Measurements from ENCODE around the gene STAB2.
A peak's percentile ranks its signal among the peaks of the same experiment; 100 is the strongest.

Gene STAB2

DNA sequence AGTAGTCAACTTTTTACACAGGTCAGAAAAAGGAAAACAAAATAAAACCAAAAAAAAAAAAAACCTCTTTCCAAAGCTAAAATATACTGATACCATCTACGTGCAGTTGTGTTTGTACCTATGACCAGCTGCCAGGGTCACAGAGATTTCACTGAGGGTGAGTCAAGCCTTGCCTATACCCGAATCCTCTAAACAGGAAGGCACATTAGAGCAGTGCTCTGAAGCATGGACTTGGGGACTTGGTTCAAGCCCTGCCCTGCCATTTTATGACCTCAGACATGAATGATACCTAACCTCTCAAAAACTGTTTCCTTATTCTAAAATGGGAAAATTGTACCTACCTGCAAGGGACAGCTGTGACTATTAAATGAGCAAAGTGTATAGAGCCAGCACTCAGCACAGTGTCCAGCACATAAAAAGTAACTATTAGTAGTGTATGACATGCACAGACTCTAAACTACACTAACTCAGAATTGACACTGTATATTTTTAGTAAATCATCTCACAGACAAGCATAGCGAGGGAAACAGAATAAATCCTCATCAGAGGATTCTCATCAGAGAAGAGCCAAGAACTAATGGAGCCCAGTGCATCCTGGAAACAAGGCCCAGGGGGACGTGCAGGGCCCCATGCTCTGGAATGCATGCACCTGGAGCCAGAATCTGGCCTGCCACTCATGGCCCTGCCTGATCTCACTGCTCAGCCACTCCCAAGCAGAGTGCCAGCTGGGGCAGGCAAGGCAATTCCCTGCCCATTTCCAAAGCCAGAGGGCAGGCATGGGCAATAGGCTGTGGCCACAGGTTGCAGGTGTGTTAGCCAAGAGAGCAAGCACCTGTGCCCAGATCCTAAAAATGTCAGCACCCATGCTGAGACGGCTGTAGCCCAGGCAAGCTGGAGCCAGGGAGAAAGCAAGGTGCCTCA lies 196.9 kb downstream of the STAB2 start:
- no peak for DNase-seq (ENCODE audit: low spot score)

DNA sequence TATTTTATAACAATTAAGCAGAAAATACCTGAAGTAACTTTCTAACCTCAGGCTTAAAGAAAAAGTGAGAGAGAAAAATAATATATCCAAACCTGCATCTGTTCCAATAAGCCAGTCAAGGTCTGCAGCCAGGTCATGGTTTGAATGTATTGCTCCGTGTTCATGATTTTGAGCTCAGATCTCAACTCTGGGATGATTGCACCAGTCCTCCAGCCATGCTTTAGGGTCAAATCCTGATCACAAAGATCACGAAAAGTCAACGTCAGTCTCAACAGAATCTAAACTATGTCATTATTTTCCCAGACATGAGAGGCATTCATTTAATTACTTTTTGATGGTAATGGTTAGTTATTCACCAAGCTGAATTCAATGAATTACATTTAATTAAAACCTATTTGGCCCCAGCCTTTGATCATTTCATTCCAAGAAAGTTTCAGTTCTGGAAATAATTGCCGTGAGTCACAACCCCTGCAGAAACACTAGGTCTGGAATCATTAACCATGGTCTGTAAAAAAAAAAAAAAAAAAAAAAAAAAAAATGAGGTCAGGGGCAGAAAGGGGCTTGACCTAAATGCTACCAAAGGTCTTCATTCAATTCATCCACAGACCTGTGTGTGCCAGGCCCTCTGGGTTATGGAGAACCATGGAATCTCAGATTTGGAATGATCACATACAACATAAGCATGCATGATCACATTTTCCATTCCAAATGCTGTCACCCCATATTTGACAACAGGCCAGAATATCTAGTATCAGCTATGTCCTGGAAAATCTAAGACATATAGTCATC lies 198.4 kb downstream of the STAB2 start:
- peak; percentile 47 for DNase-seq (ENCODE audit: low spot score)

DNA sequence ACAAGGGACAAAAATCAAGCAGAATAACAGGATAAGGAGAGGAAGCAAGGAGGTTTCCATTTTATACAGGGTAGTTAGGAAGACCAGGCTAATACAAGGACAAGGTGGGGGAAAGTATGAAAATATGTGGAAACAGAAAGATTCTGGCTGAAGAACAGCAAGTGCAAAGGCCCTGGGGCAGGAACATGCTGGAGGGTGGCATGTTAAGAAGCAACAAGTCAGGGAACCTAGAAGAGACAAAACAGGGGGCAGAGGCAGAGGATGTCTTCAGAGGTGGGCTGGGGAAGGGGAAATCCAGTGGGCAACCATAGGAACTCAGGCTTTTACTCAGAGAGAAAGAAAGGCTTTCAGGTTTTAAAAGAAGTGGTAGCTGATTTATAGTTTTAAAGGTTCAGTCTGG lies 199.1 kb downstream of the STAB2 start:
- no peak for DNase-seq (ENCODE audit: low spot score)

DNA sequence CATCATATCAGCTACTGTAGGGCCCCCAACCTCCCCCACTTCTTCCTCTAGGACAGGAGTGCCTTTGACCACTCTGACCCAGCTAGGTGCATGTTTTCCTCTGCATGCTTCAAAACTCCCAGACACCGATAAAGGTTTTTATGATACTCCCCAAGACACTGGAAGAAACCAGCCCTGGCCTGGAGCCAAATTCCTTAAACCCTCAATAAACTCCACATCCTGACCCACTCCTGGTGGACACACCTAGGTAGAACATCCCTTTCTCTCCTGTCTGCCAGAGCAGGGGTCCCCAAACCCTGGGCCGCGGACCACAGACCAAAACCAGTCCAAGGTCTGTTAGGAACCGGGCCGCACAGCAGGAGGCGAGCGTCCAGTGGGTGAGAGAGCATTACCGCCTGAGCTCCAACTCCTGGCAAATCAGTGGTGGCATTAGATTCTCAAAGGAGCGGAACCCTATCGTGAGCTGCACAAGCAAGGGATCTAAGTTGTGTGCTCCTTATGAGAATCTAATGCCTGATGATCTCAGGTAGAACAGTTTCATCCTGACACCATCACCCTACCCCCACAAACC lies 204.4 kb downstream of the STAB2 start:
- DNase-seq (ENCODE audit: low spot score) = no peak

DNA sequence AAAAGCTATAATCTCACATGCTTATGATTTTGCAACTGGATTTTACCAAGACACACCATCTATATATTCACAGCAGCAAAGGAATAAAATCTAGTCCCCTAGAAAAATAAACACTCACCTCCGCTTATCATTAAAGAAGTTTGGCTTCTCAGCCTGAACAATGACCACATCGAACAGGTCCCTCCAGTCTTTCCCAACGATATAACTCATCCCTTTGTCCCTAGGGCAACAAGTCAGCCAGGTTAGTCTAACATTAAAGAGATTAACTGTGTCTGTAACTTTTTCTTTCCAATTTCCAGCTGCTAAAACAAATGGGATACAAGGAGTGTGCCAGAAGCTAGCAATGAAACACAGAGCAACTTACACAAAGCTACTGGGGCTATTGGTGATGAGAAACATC lies 206.0 kb downstream of the STAB2 start:
- DNase-seq (ENCODE audit: low spot score) = no peak

DNA sequence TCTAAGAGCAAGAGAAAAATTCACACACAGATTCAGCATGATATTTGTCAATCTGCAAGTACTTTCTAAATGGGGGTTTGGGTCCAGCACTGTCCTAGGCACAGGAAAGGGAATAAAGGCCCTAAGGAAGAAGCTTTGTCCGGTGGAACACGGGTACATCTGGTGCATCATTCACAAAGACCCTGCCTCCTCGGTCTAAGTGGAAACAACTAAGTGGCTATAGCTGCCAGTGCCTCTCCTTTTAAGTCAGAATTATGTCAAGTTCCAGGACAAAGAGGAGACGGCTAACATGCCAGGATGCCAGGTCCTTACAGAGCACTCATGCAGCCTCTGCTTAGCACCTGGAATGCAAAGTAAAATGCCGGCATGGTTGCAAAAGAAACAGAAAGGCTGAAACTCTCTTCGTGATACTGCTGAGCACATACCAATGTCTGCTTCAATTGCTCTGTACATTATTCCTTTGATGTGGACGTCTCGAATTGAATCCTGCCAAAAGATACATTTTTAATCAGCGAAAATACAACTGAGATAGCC lies 206.5 kb downstream of the STAB2 start:
- DNase-seq (ENCODE audit: low spot score) = no peak

DNA sequence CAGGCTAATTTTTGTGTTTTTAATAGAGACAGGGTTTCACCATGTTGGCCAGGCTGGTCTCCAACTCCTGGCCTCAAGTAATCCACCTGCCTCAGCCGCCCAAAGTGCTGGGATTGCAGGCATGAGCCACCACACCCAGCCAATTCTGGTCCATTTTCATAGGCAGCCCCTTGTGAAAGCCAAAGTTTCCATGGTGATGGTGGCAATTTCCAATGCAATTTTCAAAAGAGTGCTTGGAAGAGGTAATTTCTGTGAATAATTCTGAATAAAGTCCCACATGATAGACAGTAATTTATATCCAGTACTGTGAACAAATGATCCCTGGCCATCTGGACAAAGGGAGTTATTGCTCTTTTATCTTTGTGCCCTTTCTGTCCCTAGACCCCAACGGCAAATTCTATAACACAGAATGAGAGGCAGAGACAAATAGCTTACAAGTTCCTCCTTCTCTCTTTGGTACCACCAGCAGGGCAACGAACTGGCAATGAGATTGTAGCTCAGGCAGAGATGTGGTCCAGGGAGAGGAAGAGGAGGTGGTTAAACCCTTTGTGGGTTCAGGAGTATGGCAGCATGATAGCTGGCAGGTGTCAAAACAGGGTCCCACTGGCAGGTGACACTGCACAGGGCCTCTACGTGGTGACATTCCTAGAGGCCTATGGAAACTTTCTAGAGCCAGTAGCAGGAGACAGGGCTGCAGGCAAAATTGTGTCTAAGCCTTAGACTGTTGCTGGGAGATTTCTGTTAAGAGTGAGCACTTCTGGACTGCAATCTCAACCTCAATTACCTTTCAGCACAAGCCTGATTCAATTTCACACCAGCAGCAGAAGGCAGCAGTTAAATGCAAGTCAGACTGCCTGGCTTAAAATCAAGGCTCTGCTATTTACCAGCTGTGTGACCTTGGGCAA lies 207.5 kb downstream of the STAB2 start:
- no peak for DNase-seq (ENCODE audit: low spot score)

DNA sequence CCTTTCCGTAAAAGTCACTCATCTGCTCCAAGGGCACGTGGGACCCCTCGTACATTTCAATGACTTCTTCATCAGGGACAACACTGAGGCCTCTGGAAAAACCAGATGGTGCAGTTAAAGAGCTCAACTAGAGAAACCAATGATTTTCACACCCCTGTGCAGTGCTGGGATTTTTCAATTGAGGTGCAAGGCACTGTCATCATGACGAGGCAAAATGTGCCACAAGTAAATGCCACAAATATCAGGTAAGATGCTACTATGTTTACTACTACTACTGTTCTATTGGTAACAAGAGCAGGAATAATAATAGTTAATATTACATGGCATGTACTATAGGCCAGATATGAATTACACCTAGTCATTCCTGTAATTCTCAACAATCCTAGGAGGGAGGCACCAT lies 211.5 kb downstream of the STAB2 start:
- no peak for DNase-seq (ENCODE audit: low spot score)

DNA sequence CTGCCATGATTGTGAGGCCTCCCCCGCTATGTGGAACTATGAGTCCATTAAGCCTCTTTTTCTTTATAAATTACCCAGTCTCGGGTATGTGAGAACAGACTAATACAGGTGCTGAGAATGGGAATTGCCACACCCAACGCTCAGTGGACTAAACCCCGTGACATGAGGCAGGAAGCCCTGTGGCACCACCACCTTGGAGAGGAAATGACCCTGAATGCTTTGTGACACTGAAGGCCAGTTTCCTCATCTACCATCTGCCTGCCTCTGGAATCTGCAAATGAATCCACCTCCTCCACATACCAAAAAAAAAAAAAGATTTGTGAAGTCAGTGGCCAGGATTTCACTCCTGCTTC lies 212.4 kb downstream of the STAB2 start:
- DNase-seq (ENCODE audit: low spot score) = no peak

DNA sequence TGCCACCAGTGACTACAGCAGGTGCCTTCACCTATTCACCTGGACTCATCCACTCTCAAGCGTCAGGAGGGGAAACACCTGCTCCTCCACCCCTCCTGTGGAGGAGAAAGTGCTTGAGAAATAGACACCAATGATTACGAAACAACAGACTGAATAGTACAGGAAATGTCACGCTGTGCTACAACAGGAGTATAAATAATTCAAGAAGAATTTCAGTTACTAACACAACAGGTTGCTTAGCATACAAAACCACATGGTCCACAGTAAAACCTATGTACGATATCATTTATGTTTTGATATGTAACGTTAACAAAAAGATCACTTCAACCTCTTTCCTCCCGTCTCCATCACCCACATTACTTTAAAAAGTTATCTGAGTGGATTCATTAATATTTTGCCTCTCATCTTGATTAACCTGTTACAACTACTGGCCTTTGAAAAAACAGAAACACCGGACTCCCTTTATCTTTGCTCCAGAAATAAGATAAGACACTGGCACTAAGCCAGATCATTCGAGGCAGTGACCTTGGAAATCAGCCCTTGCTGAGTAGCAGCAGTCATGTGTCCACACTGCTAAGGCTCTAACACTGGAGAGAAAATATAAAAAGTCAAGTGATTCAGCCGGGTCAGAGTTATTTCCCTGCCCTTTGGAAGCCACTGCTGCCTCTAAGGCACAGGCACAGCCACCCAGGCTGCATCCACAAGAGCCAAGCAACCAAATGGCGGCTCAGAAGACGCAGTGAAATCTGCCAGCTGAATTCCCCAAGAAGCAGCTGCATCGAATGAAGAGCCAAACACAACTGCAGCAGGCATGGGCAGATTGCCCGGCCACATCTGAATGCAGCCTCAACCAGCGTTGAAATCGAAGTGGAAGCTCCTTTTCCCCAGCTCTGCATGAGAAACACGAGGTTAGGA lies 213.0 kb downstream of the STAB2 start:
- DNase-seq (ENCODE audit: low spot score) = peak; percentile 58

DNA sequence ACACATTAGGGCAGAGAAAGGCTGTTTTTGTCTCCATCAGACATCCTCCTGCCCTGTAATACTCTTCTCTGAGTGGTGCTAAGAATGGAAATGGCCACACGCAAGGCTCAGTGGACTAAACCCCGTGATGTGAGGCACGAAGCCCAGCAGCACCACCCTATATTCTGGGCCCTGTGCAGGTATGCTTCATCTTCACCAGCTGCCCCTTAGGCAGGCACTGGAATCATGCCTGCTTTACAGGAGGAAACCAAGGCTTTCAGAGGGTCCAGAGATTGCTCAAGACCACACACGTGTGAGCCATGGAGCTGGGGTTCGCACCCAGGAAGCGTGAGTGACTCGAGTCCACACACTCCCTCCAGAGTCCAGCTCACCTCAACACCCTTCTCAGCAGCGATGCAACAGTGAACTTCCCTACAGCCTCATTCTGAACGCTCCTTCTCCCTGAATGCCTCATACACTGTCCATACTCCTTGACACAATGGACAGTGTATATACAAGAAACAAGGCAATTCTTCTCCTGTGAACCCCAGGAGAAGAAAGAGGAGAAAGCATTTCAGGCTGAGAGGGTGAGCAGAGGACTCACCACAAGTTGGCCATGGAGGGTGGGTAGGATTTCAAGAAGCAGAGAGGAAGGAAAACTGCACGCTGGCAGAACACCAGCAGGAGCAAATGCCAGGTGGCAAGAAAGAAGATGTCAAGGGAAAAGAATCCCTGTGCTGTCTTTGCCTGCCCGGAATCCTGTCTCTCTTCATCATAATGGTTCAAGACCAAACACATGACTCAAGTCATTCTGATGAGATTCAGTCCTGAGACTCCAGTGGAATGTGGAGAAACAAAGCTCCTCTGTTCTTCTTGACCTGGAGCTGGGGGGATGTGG lies 214.9 kb downstream of the STAB2 start:
- peak; percentile 11 for DNase-seq (ENCODE audit: low spot score)

DNA sequence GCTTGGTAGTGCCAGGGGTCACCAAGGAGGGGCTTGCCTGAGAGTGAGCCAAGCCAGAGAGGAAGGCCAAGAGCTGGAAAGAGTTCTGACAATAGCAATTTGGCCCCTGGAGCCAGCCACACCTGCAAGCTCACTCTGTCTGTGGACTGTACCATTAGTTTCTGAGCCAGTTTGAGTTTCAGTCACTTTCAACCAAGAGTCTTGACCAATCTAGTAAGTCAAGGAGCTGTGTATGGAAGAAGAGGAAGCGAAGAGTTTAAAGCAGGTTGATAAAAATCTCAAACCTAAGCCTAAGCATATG lies 215.5 kb downstream of the STAB2 start:
- no peak for DNase-seq (ENCODE audit: low spot score)

DNA sequence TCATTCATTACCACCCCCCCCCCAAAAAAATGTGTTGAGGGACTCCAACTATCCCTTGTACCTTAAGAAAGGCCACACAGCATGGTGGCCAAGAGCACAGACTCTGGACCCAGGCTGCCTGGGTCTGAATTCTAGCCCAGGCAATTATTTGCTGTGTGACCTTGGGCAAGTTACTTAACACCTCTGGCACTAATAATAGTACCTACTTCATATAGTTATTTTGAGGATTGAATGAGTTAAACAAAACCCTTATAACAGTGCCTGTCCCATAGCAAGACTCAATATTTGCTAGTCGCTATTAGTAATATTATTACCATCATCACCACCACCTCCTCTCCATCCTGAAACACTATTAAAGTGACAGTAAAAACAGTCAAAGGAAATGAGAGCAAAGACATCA lies 216.8 kb downstream of the STAB2 start:
- DNase-seq (ENCODE audit: low spot score) = no peak

DNA sequence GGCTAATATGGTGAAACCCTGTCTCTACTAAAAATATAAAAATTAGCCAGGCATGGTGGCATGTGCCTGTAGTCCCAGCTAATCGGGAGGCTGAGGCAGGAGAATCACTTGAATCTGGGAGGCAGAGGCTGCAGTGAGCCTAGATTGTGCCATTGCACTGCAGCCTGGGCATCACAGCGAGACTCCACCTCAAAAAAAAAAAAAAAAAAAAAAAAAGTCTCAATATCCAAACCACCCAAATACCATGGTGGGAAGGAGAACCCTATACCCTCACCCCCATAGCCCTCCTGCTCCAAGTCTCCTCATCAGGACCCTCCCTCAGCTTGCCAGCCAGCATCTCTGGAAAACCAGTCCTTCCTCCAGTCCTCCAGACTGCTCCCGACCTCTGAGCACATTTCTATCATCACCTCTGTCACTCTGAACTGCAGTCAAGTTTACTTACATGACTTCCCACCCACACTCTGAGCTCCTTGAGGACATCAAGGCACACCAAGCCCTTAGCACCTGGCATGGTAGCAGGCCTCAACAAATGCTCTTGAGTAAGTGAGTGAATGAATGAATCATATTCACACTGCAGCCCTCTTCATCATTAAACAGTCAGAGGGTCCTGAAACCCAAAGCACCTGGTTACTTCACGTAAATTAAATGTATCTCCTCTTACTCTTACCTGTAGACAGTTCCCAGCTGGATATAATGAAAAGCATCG lies 218.7 kb downstream of the STAB2 start:
- no peak for DNase-seq (ENCODE audit: low spot score)

DNA sequence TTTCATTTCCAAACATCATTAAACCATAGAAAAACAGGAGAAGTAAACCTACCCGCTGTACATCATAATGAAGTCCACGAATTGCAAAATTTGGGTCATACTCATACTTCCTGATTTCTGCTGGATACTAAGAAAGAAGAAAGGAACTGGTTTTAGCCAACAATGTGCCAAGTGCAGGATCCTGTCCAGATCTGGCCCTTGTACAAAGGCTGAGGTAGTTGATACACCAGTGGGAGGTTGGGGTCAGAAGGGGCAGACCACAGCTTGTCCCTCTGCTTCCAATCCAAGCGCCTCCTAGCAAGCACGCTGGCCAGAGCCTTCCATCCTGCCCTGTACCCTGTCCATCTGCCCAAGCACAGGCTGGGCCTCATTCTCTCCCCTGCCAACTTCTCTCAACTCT lies 219.7 kb downstream of the STAB2 start:
- DNase-seq (ENCODE audit: low spot score) = no peak

DNA sequence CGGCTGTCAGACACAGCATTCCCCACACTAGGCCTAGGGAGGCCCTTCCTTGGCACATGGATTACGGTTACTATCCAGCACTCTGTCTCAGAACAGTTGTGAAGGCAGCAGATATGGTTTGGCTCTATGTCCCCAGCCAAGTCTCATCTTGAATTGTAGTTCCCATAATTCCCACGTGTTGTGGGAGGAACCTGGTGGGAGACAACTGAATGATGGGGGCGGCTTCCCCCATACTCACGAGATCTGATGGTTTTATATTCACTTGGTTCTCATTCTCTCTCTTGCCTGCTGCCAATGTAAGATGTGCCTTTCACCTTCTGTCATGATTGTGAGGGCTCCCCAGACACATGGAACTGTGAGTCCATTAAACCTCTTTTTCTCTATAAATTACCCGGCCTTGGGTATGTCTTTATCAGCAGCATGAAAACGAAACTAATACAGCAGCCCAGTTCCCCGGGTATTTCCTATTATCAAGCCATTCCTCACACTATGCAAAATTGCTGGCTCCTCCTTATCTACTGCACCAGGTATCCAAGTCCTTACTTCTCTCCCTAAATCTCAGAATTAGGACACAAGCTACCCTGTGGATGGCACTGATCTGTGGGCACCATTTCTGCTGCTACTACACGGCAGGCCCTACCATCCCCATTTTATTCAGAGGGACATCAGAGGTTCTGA lies 220.6 kb downstream of the STAB2 start:
- no peak for DNase-seq (ENCODE audit: low spot score)

DNA sequence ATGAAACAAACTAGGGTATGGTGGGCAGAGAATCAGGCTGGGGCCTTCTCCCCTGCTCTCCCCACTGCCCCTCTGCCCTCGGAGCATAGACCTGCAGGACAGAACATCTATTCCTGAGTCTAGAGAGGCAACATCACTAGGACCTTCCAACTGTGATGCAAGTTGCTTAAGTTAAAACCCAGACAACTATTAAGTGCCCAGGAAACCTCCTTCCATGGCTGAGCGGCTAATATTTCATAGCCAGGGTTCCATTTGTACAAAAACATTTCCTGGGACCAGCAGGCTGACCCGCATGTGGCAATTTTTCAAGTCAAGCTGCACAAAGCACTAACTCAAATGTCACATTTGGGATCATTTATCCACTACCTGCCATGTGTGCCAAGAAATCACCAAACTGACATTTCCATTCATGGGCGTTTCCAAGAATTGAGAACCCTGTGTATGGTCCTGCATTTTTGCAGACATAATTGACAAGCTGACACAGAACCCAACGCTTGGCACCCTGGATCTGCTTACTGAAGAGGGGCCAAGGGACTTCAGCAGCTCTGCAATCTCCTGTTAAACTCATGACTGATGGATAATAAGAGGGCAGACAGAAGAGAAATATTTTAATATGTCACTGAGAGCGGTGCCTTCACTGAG lies 221.3 kb downstream of the STAB2 start:
- no peak for DNase-seq (ENCODE audit: low spot score)

DNA sequence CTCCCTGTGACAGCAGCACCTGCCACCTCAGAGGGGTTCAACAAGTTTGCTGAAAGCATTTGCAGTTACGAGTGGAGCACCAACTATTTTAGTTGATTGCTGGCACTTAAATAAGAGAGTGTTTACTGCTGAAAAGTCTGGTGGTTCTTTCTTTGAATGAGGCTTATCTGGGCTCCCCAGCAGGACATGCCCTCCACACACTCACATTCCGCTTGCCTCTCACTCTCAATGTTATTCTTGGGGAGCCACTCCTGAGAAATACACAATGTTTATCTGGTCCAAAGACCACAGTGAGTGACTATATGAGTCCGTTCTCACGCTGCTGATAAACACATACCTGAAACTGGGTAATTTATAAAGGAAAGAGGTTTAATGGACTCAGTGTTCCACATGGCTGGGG lies 222.1 kb downstream of the STAB2 start:
- DNase-seq (ENCODE audit: low spot score) = no peak
